Fibroblast of lung (primary cell): ENCODE data around the gene EML1. TPM values are rescaled to one million over a fixed set of nuclear protein-coding genes. Genes with fewer than 3 reads are reported as not detected.

Experiments
- DNase-seq, 2 donors: peaks; one replicate each; pipeline versions ENCODE4 v3.0.0 to v3.0.0-alpha.2; 2010; ENCODE audit warnings: low read depth in 2 of 2
- H2AFZ ChIP-seq: 2 replicates; pipeline ENCODE4 v1.5.1; 2012; ENCODE audit warnings: low read length, control low read depth, inconsistent platforms
- H3K27ac ChIP-seq: 2 replicates; pipeline ENCODE4 v1.5.1; 2011; ENCODE audit warnings: low read length, control low read depth; ENCODE audit not compliant: insufficient read depth
- H3K27me3 ChIP-seq: 2 replicates; pipeline ENCODE4 v1.5.1; 2011; ENCODE audit warnings: mild to moderate bottlenecking, low read length; ENCODE audit not compliant: control insufficient read depth, insufficient read depth
- H3K36me3 ChIP-seq: 2 replicates; pipeline ENCODE4 v1.5.1; 2011; ENCODE audit warnings: low read length; ENCODE audit not compliant: control insufficient read depth, insufficient read depth
- H3K4me1 ChIP-seq: 2 replicates; pipeline ENCODE4 v1.5.1; 2011; ENCODE audit warnings: low read length; ENCODE audit not compliant: control insufficient read depth, insufficient read depth; ENCODE audit errors: extremely low read depth
- H3K4me2 ChIP-seq: 2 replicates; pipeline ENCODE4 v1.5.1; 2011; ENCODE audit warnings: low read length, control low read depth; ENCODE audit not compliant: insufficient read depth; ENCODE audit errors: extremely low read depth
- H3K4me3 ChIP-seq, 4 experiments: fragments of 200-600 bp in 1 of 4; sonication (generic) in 1 of 4; replicated peaks in 1 of 4; 2 replicates each; pipeline ENCODE4 v1.5.1; 2011 to 2016; ENCODE audit warnings: low read length in 4 of 4, low read depth in 3 of 4, mild to moderate bottlenecking in 3 of 4, control low read depth in 2 of 4, inconsistent platforms in 1 of 4, mixed read lengths in 1 of 4; ENCODE audit not compliant: insufficient read depth in 1 of 4; ENCODE audit errors: control extremely low read depth in 1 of 4
- H3K79me2 ChIP-seq: 2 replicates; pipeline ENCODE4 v1.5.1; 2012; ENCODE audit warnings: mild to moderate bottlenecking, low read length, inconsistent platforms; ENCODE audit not compliant: control insufficient read depth, insufficient read depth
- H3K9ac ChIP-seq: 2 replicates; pipeline ENCODE4 v1.5.1; 2011; ENCODE audit warnings: mild to moderate bottlenecking, low read length, control low read depth; ENCODE audit not compliant: insufficient read depth
- H3K9me3 ChIP-seq: 2 replicates; pipeline ENCODE4 v1.5.1; 2012; ENCODE audit warnings: low read depth, low read length; ENCODE audit not compliant: control insufficient read depth, insufficient read depth
- H4K20me1 ChIP-seq: 2 replicates; pipeline ENCODE4 v1.5.1; 2011; ENCODE audit warnings: low read length; ENCODE audit not compliant: control insufficient read depth, insufficient read depth; ENCODE audit errors: extremely low read depth
- CTCF ChIP-seq, 2 donors: IDR thresholded peaks in 1 of 2; conservative IDR thresholded peaks in 1 of 2; 1 replicate in 1 of 2; 2 replicates in 1 of 2; pipeline ENCODE4 v1.5.1; 2011 to 2012; ENCODE audit warnings: low read length in 2 of 2, control low read depth in 1 of 2, inconsistent platforms in 1 of 2, low read depth in 1 of 2, mild to moderate bottlenecking in 1 of 2
- EZH2 ChIP-seq: IDR thresholded peaks from 2 replicates; pipeline ENCODE4 v1.5.1; 2012; ENCODE audit warnings: low read length, control low read depth, mild to moderate bottlenecking; ENCODE audit errors: missing control alignments
- polyA plus RNA-seq, 2 donors: library from polyadenylated mRNA; depleted of rRNA in 1 of 2; stranded (reverse) in 1 of 2; unstranded in 1 of 2; fragments of >200 nt; gene quantifications; 2 replicates each; pipeline ENCODE4 v1.2.1, GENCODE V29; 2011 to 2012; ENCODE audit warnings: missing spikeins in 1 of 2
- total RNA-seq: library from RNA; depleted of rRNA; stranded (reverse); fragments of >200 nt; gene quantifications from 2 replicates; pipeline ENCODE4 v1.2.1, GENCODE V29; 2014

Gene EML1
- total and polyA plus RNA-seq, 2 donors (not counting 1 experiment from before 2014, with no cell fraction given) = 22.4 to 74.5 TPM

- TF ChIP-seq CTCF (conservative IDR thresholded peaks at IDR 0.05 in 1 of 2, IDR thresholded peaks at IDR 0.05 in 1 of 2; ENCODE audit: low read depth in 1 of 2, low read length in 2 of 2) (no peak), EZH2 (no peak)
- Histone ChIP-seq H3K27ac (no peak overlapping the region), H4K20me1 (no peaks in the 10 kb centered on the region), H3K9ac (no peak overlapping the region), H3K4me2 (no peak overlapping the region), H3K9me3 (no peaks in the 10 kb centered on the region), H3K4me3 (no peak overlapping the region), H2AFZ (no peak overlapping the region), H3K79me2 (no peaks in the 10 kb centered on the region), H3K4me1 (no peaks in the 10 kb centered on the region), H3K27me3 (no peaks in the 10 kb centered on the region), H3K36me3 (no peaks in the 10 kb centered on the region)
- DNase-seq = no peak
Observed at GRCh38 chr14:99887407-99887806, 94.2 kb downstream of the EML1 start.

DNA sequence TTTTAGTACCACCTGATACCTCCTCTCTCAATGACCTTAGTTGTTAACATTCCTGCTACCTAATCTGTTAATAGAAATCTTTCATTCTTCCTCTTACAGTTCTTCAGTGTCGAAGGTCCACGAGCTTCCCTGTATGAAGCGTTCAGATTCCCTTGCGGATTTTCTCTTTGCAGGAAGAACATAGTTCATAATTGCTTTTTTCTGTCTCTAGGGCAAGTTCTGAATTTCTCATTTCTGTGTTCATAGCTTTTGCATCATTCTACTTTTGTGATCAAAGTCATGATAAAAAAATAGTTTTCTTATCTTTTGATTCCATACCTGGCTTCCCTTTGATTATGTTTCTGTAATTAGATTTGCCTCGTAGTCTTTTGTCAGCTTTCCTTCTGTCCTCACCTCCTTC lies 94.9 kb downstream of the EML1 start:
- H3K4me3 ChIP-seq = no peak overlapping the region
- H3K4me1 ChIP-seq = no peaks in the 10 kb centered on the region
- DNase-seq = no peak
- H3K4me2 ChIP-seq = no peak overlapping the region
- H4K20me1 ChIP-seq = no peaks in the 10 kb centered on the region
- TF ChIP-seq EZH2 (no peak), CTCF (conservative IDR thresholded peaks at IDR 0.05 in 1 of 2, IDR thresholded peaks at IDR 0.05 in 1 of 2; ENCODE audit: low read depth in 1 of 2, low read length in 2 of 2) (no peak)
- H3K9ac ChIP-seq = no peak overlapping the region
- no peak overlapping the region for H3K27ac ChIP-seq
- H2AFZ ChIP-seq = no peak overlapping the region
- H3K36me3 ChIP-seq = no peaks in the 10 kb centered on the region
- no peaks in the 10 kb centered on the region for H3K79me2 ChIP-seq
- no peaks in the 10 kb centered on the region for H3K27me3 ChIP-seq
- H3K9me3 ChIP-seq = no peaks in the 10 kb centered on the region

DNA sequence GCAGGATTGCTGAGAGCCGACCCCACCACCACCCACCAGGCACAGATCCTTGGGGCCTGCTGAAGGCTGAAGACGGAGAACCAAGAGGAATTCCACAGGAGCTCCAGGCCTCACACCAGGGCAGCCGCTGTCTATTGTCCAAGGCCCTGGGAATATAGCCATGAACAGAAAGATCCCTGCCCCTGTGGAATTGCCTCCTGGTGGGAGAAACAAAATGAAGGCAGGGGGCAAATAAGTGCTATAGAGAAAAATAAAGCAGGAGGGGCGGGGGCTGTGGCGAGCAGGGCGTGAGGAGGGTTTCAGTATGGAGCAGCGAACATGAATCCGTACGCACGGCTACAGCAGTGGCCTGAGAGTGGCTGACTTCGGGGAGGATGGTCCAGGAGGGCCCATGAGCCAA lies 96.1 kb downstream of the EML1 start:
- Histone ChIP-seq H3K27me3 (no peaks in the 10 kb centered on the region), H3K27ac (no peak overlapping the region), H3K79me2 (no peaks in the 10 kb centered on the region), H3K4me3 (no peak overlapping the region), H3K4me2 (no peak overlapping the region), H2AFZ (no peak overlapping the region), H3K4me1 (no peaks in the 10 kb centered on the region), H4K20me1 (no peaks in the 10 kb centered on the region), H3K9ac (no peak overlapping the region), H3K9me3 (no peaks in the 10 kb centered on the region), H3K36me3 (no peaks in the 10 kb centered on the region)
- TF ChIP-seq CTCF (conservative IDR thresholded peaks at IDR 0.05 in 1 of 2, IDR thresholded peaks at IDR 0.05 in 1 of 2; ENCODE audit: low read depth in 1 of 2, low read length in 2 of 2) (no peak), EZH2 (no peak)
- DNase-seq = no peak
